Stomach (tissue), 4 donors: Measurements from ENCODE around the gene CATSPER1.

ENCODE experiments used
- CTCF ChIP-seq, 7 experiments: fragments of 450-650 bp in 4 of 7; fragments of 200-600 bp in 3 of 7; sonication (generic) in 3 of 7; IDR thresholded peaks; one replicate each; pipeline ENCODE4 v1.5.1; 2016 to 2019; ENCODE audit warnings: antibody characterized with exemption in 7 of 7, control low read depth in 2 of 7, mild to moderate bottlenecking in 1 of 7
- POLR2A ChIP-seq, 4 donors: fragments of 450-650 bp; IDR thresholded peaks; one replicate each; pipeline ENCODE4 v1.6.1; 2016; ENCODE audit warnings: antibody characterized with exemption in 4 of 4, control low read depth in 2 of 4, mild to moderate bottlenecking in 1 of 4, moderate library complexity in 1 of 4
- POLR2AphosphoS5 ChIP-seq, 3 donors: sonication (generic); formaldehyde crosslinking; IDR thresholded peaks; one replicate each; pipeline ENCODE4 v1.6.1; 2016; ENCODE audit warnings: antibody characterized with exemption in 3 of 3

- TF ChIP-seq CTCF (IDR thresholded peaks at IDR 0.05) (peak in 1 of 7 experiments; percentile 12), POLR2AphosphoS5 (IDR thresholded peaks at IDR 0.05) (peak; percentile 58 to 90 (median 69)), POLR2A (IDR thresholded peaks at IDR 0.05) (no peak)
Measured at GRCh38 chr11:66001942-66002647, 24.2 kb downstream of the CATSPER1 start, which contains the start of the genes BANF1 and EIF1AD.
